Heart left ventricle (tissue), 16 donors: ENCODE measurements around the gene NPHP4. TPM values are rescaled to one million over a fixed set of nuclear protein-coding genes. Genes with fewer than 3 reads are reported as not detected.

Experiments used
- ATAC-seq, 4 donors: fragments of 200-7000 bp; cut with Tn5 transposase; one replicate each; pipeline ENCODE4 v1.9.1; 2020 to 2022; ENCODE audit warnings: moderate library complexity in 4 of 4, mild to moderate bottlenecking in 3 of 4, moderate number of reproducible peaks in 1 of 4
- DNase-seq, 5 donors: peaks; one replicate each; pipeline ENCODE4 v3.0.0-alpha.2; 2020
- H3K27ac ChIP-seq, 12 donors: fragments of 200-600 bp; sonication (generic) in 4 of 12; one replicate each; pipeline versions ENCODE4 v1.5.0 to v1.8.0; 2016 to 2022; ENCODE audit warnings: mild to moderate bottlenecking in 2 of 12
- H3K27me3 ChIP-seq, 9 donors: fragments of 200-600 bp; sonication (generic) in 2 of 9; one replicate each; pipeline versions ENCODE4 v1.5.1 to v1.8.0; 2016 to 2022; ENCODE audit warnings: mild to moderate bottlenecking in 3 of 9
- H3K36me3 ChIP-seq, 9 donors: fragments of 200-600 bp; sonication (generic) in 2 of 9; one replicate each; pipeline versions ENCODE4 v1.5.0 to v1.8.0; 2018 to 2022; ENCODE audit warnings: mild to moderate bottlenecking in 2 of 9
- H3K4me1 ChIP-seq, 12 donors: fragments of 200-600 bp; sonication (generic) in 4 of 12; one replicate each; pipeline versions ENCODE4 v1.5.0 to v1.8.0; 2016 to 2022; ENCODE audit warnings: mild to moderate bottlenecking in 3 of 12
- H3K4me3 ChIP-seq, 12 donors: fragments of 200-600 bp; sonication (generic) in 4 of 12; one replicate each; pipeline versions ENCODE4 v1.5.0 to v1.8.0; 2017 to 2022; ENCODE audit warnings: mild to moderate bottlenecking in 9 of 12, moderate library complexity in 4 of 12
- H3K9me3 ChIP-seq, 12 donors: fragments of 200-600 bp; sonication (generic) in 4 of 12; one replicate each; pipeline versions ENCODE4 v1.5.0 to v1.8.0; 2016 to 2022; ENCODE audit warnings: mild to moderate bottlenecking in 1 of 12
- CTCF ChIP-seq, 12 donors: fragments of 200-600 bp; sonication (generic) in 4 of 12; IDR thresholded peaks; one replicate each; pipeline versions ENCODE4 v1.5.0 to v1.8.0; 2018 to 2022; ENCODE audit warnings: antibody characterized with exemption in 12 of 12, mild to moderate bottlenecking in 5 of 12
- POLR2A ChIP-seq, 2 donors: fragments of 450-650 bp; IDR thresholded peaks; one replicate each; pipeline ENCODE4 v1.6.1; 2017; ENCODE audit warnings: antibody characterized with exemption in 2 of 2, mild to moderate bottlenecking in 2 of 2, moderate library complexity in 2 of 2
- WGBS, 4 donors: extraction: QIAGEN DNeasy Blood & Tissue Kit in 2 of 4; methylation state at CpG; one replicate each; pipeline versions ENCODE4 v1.1.5 to v1.1.7; 2013 to 2018; 5-methylcytosine and 5-hydroxymethylcytosine counted together
- intact Hi-C, 10 donors: fragments of 100-400 bp; cut with DNase I; formaldehyde crosslinking; loops; one replicate each; pipeline versions ENCODE4 v1.11.1 to v1.14.2; 2022
- polyA plus RNA-seq, 2 donors: library from polyadenylated mRNA; stranded (reverse); fragments of 200-250 nt; gene quantifications; one replicate each; pipeline ENCODE4 v1.2.3, GENCODE V29; 2013
- total RNA-seq, 9 donors: library from RNA; depleted of rRNA in 2 of 9; stranded (reverse); fragments of >200 nt in 2 of 9; fragmentation: NEBNext Ultra II Directional in 3 of 9; extraction: Animal tissue kit (Norgen Biotek cat#: 25700) in 3 of 9; gene quantifications; one replicate each; pipeline versions ENCODE4 v1.1.0 to v1.2.4, GENCODE V29; 2016 to 2023
- donor health status: ischemic (EF 13 %, LVEDD 7.1; RV severe dilation, severe dysfunction).
- donor health status: healthy with polysubstance abuse.
- donor health status: DM: no; HTN: yes; CAD: no.
- donor health status: DM: no; HTN: no; CAD: no.
- donor health status: ischemic (EF 25% LVEDD 6.9; RV normal size, moderate dysfunction).
- donor health status: ischemic (EF 25% LVEDD 5.7; RV mildly dilated, moderate dysfunction).
- donor health status: healthy.
- donor health status: DM: yes; HTN: yes; CAD: no.
- donor health status: ischemic (EF 35%, LVEDD 5.7; RV mildly dilated, moderate dysfunction).
- donor health status: nonischemic (EF 11% LVEDD 7.7; RV severe dilation, severe dysfunction).
- donor health status: DM: yes; HTN: yes; CAD: no.
- donor health status: PGD.
- donor health status: ischemic (EF 29% LVEDD 5.4; RV normal size, mild dysfunction).
- donor health status: nonischemic (EF 23%, LVEDD 6.1; RV moderate dilation, normal function).

NPHP4 gene
- total and polyA plus RNA-seq, 11 donors, result 2.1 to 6.3 (median 3.1) TPM

- ATAC-seq, result no peak
- 93 to 97% (median 95%) methylated on average over 7 of the region's 7 CpGs for WGBS, 4 donors
- no peak for TF ChIP-seq CTCF (IDR thresholded peaks at IDR 0.05)
- no peak for TF ChIP-seq POLR2A (IDR thresholded peaks at IDR 0.05)
- no peak overlapping the region for H3K4me3 ChIP-seq
- intact Hi-C loops, result no loop called here
- H3K36me3 ChIP-seq, result peaks cover 0 to 77% (median 29%) of the 10 kb centered on the region in 9 donors
- no peaks in the 10 kb centered on the region for H3K27me3 ChIP-seq
- no peaks in the 10 kb centered on the region for H3K4me1 ChIP-seq
- no peak overlapping the region for H3K27ac ChIP-seq
- DNase-seq, result no peak
- peaks cover 0 to 5% (median 0%) of the 10 kb centered on the region in 12 donors for H3K9me3 ChIP-seq
These were observed 116.1 kb downstream of the NPHP4 start for GRCh38 chr1:5876094-5876650.

GRCh38 chr1:5875345-5875910 is 116.8 kb downstream of the NPHP4 start:
- ATAC-seq, result no peak
- TF ChIP-seq POLR2A (IDR thresholded peaks at IDR 0.05), result no peak
- no peak for TF ChIP-seq CTCF (IDR thresholded peaks at IDR 0.05)
- Histone ChIP-seq H3K27ac (no peak overlapping the region), H3K9me3 (peaks cover 0 to 5% (median 0%) of the 10 kb centered on the region in 12 donors), H3K27me3 (no peaks in the 10 kb centered on the region), H3K4me3 (no peak overlapping the region), H3K36me3 (peaks cover 0 to 81% (median 29%) of the 10 kb centered on the region in 9 donors), H3K4me1 (no peaks in the 10 kb centered on the region)
- no peak for DNase-seq
- WGBS, 4 donors, result 90 to 95% (median 93%) methylated on average over 11 to 15 of the region's 15 CpGs
- intact Hi-C loops, result no loop called here

- H3K9me3 ChIP-seq, result peaks cover 0 to 5% (median 0%) of the 10 kb centered on the region in 12 donors
- 94 to 97% (median 96%) methylated on average over 34 to 41 of the region's 41 CpGs for WGBS, 4 donors
- intact Hi-C loops, result no loop called here
- H3K27me3 ChIP-seq, result no peaks in the 10 kb centered on the region
- TF ChIP-seq POLR2A (IDR thresholded peaks at IDR 0.05) (no peak), CTCF (IDR thresholded peaks at IDR 0.05) (no peak)
- ATAC-seq (no peak), DNase-seq (no peak)
- H3K27ac ChIP-seq, result no peak overlapping the region
- no peaks in the 10 kb centered on the region for H3K4me1 ChIP-seq
- peaks cover 0 to 85% (median 29%) of the 10 kb centered on the region in 9 donors for H3K36me3 ChIP-seq
- H3K4me3 ChIP-seq, result no peak overlapping the region
These were observed 117.7 kb downstream of the NPHP4 start for GRCh38 chr1:5874416-5875110.

- Histone ChIP-seq H3K4me3 (no peak overlapping the region), H3K27me3 (no peaks in the 10 kb centered on the region), H3K9me3 (no peaks in the 10 kb centered on the region), H3K4me1 (no peaks in the 10 kb centered on the region), H3K36me3 (peaks cover 0 to 75% (median 25%) of the 10 kb centered on the region in 9 donors), H3K27ac (no peak overlapping the region)
- 93 to 96% (median 95%) methylated on average over 6 to 7 of the region's 7 CpGs for WGBS, 4 donors
- ATAC-seq, result no peak
- DNase-seq, result no peak
- TF ChIP-seq POLR2A (IDR thresholded peaks at IDR 0.05), result no peak
- no peak for TF ChIP-seq CTCF (IDR thresholded peaks at IDR 0.05)
- intact Hi-C loops, result no loop called here
These were observed 118.7 kb downstream of the NPHP4 start for GRCh38 chr1:5873556-5873955.
